HG03565 (cell line): ENCODE results near the gene TAF15.

Experiments
- ATAC-seq: cut with Tn5 transposase; IDR thresholded peaks from one replicate; pipeline ENCODE4 v1.9.1; 2021; ENCODE audit warnings: mild to moderate bottlenecking, moderate library complexity; ENCODE audit not compliant: unreplicated experiment

Gene TAF15

GRCh38 chr17:35868737-35869136, 59.5 kb downstream of the TAF15 start, which contains the start of gene HEATR9:
Gene HEATR9 (minus strand): TSS chr17:35868891. CDS start chr17:35868742, 149 bp downstream.
- no peak for ATAC-seq

DNA sequence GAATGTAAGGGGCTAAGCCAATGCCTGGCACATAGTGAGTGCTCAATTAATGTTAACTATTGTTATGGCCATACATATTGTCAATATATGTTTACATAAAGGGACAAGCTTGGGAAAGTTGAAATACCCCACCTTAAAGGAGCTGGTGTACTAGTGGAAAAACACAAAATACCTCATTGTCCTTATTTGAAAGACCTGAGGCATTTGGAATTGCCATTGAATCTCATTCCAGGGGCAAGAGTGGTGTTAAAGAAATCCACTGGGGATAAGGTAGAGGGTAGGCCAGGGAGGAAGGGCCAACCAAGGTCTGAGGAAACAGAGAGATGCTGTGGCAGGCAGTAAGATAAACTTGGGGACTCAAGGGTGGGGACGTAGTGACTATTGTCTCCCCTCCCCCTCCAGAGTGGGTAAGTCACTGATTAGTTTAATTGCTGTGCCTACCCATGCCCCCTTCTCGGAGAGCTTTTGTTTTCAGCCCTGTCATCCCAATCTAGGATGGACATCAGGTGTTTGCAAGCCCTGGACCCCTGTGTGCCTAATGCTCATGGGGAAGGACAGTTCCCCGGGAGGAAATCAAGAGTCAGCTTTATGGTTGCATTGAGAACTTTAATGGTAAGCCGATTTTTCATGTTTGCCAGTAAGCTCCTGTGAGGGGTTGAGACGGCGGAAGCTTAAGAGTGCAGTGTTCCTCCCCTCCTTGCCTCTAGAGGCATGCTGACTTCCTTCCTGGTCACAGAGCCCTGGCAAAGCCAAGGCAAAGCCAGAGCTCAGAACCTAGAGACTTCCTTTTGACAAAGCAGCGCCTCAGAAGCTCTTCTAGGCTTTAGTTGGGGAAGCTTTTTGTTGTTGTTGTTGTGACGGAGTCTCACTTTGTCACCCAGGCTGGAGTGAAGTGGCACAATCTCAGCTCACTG, 61.9 kb downstream of the TAF15 start:
- no peak for ATAC-seq

DNA sequence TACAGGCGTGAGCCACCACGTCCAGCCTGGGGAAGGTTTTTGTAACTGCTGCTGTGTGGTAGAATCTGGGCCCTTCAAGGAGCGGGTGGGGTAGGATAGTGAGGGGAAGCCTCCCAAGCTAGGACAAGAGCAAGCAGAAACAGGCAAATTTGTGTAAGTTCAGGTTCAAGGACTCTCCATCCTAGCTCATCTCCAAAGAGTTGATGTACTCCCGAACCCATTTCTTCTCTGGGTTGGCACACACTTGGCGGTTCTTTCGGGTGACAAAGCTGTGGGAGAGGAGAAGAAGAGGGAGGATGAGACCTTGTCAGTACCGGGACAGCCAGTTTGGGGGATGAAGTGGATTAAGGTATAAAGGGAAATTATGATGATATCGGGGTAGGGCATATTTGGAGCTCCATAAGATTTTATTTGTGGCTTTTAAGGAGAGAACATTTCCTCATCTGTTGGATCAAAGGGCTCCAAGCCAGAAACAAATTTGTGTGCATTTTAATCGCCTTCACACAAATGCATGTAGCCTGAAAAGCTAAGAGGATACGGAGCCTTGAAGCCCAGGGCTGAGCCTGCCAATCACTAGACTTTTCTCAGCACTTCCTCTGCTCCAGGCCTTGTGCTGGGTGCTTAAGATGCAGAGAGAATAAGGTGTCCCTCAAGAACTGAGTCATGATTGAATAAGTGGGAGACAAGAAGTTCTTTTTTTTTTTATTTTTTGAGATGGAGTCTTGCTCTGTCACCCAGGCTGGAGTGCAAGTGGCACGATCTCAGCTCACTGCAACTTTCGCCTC, 63.1 kb downstream of the TAF15 start:
- ATAC-seq = no peak

GRCh38 chr17:35875072-35875799, 66.0 kb downstream of the TAF15 start:
- no peak for ATAC-seq

DNA sequence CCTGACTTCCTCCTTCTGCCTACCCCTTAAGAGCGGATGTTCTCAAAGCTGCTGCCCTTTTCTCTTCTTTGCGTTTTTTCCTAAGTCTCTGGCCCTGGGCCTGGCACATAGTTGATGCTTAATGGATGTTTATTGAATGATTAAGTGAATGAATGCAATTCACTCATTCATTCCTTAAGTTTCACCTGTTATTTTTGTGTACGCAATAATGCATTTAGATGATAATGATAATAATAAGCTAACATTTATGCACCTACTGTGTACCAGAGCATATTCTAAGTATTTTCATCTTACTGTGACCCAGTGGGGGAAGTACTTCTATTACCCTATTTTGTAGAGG, 66.5 kb downstream of the TAF15 start:
- ATAC-seq = no peak

DNA sequence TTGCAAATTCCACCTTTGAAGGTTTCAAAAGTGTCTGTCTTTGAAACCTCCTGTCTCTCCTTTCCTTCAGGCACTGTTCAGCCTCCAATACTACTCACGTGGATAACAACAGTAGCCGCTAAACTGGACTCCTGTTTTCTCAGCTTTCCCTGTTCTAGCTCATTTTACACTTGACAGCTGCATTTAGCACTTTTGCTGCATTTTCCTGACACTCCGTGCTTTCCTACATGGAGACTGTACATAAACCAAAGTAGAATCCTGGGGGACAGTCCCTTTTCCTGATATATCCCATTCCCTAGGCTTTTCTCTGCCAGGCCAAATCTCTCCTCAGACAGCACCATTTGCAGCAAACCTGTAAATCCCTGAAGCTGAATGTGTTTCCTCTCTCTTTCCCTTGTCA, 67.2 kb downstream of the TAF15 start:
- ATAC-seq = no peak

GRCh38 chr17:35877345-35878029, 68.2 kb downstream of the TAF15 start:
- ATAC-seq = no peak

DNA sequence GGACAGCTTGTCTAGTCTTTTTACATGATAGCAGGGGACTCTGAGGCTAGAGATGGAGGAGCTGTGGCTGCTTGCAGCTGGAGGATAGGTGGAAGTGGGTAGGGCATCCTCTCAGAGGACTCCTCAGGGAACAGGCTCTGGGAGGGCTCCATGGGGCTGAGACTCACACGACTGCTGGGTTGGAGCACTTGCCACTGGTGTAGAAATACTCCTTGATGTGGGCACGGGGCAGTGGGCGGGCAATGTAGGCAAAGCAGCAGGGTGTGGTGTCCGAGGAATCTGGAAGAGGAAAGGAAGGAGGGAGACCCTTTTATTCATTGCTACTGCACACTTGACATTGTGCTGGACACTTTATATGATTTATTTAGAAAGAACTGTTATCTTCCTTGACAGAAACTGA, 69.1 kb downstream of the TAF15 start:
- no peak for ATAC-seq

DNA sequence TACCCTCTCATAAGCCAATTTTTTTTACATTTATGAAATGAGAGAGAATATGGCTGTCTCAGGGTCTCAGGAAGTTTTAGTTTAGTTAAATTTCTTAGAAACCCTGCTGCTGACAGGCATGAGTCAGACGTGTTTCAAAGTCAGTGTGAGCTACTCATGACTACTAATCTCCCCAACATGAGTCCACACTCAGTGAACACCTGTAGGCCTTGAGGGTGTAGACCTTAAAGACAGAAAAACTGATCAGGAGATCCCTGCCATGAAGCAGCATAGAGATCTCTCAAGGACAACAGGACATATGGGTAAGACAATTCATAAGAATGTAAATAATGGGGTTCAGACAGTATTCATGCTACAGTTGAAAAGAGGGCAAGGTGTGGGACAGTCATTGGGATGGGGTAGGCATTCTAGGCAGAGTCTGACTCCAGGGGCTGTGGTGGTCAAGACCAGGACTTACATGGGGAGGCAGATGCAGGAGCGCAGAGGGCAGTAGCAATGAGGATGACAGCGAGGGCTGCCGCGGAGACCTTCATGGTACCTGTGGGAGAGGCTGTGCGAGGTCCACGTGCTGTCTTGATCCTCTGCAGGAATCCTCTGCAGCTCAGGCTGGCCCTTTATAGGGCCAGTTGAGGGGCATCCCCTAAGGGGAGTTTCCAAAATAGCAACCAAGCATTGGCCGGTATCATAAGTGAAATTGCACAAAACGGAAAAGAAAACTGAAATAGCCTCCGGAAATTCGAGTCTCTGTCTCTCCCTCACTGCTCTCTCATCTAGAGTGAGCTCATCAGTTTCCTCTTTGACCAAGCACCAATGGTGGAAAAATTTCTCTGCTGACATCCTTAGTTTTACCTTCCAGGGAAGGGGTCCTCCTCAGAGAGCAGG, 70.7 kb downstream of the TAF15 start, which contains the start of gene CCL5:
Gene CCL5, minus strand, starts transcription at position 588 of the 882 bp plus-strand sequence.
- peak; percentile 86 for ATAC-seq

DNA sequence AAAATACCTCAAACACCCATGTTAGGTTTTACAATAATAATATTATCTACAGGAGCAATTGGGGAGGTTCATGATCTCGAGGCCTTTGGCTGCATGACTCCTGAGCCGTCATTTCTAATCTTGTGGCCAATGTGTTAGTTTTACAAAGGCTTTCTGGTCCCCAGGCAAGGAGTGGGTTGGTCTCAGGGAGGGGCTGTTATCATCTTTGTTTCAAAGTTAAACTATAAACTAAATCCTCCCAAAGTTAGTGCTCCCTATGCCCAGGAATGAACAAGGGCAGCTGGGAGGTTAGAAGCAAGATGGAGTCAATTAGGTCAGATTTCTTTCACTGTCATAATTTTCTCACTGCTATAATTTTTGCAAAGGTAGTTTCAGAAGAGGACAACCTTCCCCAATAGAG, 80.0 kb downstream of the TAF15 start:
- no peak for ATAC-seq

DNA sequence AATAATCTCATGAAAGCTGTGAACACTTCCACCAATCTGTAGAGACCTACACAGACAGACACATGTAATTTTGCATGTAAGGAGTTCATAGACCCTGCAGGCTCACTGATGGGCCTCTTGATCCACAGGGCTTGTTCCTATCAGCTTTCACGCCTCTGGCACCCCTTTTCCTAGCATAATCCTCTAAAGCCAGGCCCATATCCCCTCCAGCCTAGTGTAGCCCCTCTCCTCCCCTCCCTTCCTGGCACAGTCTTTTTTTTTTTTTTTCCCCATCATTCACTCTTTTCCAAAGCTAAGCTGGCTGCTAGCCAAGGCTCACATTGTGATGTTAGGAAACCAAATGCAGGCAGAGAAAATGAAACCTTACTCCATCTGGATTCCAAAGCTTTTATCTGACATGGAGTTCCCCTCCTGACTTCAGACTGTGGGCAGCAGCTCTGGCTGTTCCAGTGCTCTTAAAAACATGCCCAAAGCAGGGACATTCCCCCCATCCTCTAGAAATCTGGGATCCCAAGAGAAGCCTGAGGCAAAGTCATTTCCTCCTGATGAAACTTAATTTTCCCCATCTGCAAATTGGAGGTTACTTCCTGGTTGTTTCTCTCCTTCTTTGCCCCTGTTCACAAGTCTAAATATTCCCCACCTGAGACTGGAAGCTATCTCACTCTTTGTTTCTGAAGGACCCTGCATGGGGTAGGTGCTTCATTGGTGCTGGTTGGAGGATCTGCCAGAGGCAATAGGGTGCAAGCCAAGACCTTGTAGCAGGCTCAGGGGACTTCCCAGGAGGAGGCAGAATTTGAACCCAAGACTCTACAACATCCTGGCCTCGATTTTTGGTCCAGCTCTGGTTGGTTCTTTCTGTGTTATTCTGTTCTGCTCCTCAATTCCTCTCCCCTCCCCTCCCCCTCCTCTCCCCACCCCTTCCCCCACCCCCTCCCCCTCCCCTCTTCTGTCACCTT, 80.8 kb downstream of the TAF15 start:
- ATAC-seq = no peak

DNA sequence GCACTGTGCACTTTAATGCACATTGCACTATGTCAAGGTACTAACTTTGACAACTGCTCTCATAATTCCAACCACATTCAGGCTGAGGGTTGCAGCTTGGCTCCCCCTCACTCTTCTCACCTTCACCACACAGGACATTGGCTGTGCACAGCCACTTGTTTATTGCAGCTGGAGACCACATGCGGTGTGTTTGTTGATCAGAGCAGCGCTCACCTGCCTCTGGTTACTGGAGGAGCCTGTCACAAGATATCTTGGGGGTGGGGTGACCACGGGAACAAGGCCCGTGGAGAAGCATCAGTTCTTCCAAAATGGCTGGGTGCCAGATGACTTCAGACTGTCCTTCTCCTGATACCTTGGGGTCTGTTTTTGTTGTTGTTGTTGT, 81.5 kb downstream of the TAF15 start:
- ATAC-seq = no peak

DNA sequence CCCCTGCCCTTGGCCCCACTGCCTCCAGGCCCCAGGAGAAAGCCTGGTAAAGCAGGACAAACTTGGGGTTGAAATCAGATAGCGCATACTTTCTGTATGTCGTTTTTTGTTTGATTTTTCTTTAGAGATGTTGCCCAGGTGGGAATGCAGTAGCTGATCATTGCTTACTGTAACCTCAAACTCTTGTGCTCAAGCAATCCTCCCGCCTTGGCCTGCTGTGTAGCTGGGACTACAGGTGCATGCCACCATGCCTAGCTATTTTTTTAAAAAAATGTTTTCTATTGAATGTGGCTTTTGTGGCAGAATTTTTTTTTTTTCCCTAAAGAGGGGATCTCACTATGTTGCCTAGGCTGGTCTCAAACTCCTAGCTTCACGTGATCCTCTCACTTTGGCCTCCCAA, 82.0 kb downstream of the TAF15 start:
- ATAC-seq = no peak

- ATAC-seq = peak; percentile 44
These were observed 83.1 kb downstream of the TAF15 start for GRCh38 chr17:35892091-35893035.

GRCh38 chr17:35893751-35894150, 84.5 kb downstream of the TAF15 start:
- no peak for ATAC-seq

DNA sequence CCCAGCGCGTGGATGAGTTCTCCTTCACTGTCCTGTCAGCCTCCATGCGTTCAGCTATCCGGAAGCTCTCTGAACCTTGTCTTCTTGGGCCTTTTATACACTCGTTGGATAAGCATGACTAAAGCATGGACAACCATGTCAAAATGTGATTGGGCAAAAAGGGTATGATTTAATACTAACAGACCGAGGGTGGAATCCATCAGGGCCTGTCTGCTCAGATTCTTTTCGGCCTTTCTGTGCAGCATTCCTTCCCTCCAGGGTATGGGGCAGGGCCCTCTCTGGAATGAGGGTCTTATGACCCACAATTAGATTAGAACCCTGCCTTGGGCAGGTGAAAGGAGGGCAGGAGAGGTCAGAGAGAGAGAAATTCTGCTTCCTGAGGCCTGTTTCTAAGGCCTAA, 84.9 kb downstream of the TAF15 start:
- no peak for ATAC-seq
